ENCODE results near the gene CRYGB. TPM values are rescaled to one million over a fixed set of nuclear protein-coding genes. Genes with fewer than 3 reads are reported as not detected.
A peak's percentile ranks its signal among the peaks of the same experiment; 100 is the strongest.
"Not testable (repeated sequence)": the region's sequence is repeated elsewhere in the genome, so short reads cannot be mapped to it uniquely, and the experiment has no call there.

CRYGB gene
- total RNA-seq, 1 donor from 2014 or later, result not detected

DNA sequence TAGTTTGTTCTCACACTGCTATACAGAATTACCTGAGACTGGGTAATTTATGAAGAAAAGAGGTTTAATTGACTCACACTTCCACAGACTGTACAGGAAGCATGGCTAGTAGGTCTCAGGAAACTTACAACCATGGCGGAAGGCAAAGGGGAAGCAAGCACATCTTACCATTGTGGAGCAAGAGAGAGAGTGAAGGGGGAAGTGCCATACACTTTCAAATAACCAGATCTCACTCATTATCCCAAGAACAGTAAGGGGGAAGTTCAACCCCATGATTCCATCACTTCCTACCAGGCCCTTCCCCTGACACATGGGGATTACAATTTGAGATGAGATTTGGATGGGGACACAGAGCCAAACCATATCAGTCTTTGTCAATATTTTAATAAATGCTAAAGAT is 5.0 kb upstream of the CRYGB start:
- ATAC-seq (no peak), DNase-seq (ENCODE audit: low spot score) (no peak)

DNA sequence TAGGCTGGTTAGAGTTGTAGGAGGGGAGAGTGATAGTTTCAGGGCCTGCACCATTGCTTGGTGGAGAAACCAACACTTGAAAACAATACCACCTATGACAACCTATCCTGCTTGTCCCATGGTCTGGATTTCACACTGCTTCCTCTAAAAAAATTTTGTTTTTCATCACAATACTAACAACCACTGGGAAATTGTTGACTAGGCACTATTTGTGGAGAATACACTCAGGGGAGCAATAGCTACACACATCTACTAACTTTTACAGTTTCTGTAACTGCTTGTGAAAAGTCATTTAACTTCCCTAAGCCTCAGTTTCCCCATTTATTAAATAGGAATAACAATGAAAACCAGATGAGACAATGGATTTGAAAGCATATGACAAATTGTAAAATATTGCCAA is 4.1 kb upstream of the CRYGB start:
- no peak for ATAC-seq
- DNase-seq (ENCODE audit: low spot score), result no peak

DNA sequence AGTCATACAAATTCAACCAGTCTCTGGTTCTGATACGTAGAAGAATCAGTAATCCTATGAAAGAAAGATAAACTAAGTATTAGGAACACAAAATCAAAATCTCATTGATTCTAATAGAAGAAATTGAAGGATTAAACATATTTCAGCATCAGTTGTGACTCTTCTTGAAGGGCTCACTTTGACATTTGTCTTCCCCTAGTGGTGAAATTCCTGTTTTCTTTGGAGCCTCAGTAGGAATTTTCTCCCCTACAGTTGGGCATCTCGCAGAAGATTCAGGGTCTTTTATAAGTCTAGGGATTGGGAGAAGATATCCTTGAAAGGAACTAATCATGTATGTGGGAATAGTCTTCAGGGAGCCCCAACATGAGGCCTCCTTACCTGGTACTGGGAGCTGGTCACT is 2.8 kb upstream of the CRYGB start:
- DNase-seq (ENCODE audit: low spot score) (no peak), ATAC-seq (no peak)

DNA sequence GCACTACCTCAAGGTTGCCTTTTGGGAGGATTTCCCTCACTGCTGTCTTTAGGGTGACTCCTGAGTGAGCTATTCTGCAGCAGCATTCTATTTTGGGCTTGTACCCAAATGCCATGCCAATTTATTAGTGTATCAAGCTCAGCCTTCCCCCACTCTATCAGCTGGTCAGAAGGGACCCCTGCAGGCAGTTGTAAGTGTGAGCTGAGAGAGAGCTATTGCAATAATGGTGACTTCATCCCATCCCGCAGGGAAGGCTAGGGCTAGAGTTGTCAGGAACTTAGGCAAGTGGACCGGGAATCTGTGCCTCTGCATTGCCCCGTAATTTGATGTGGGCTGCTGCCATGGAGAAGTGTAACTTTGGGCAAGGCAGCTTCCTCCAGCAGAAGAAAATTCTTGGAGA is 1.8 kb upstream of the CRYGB start:
- no peak for ATAC-seq

DNA sequence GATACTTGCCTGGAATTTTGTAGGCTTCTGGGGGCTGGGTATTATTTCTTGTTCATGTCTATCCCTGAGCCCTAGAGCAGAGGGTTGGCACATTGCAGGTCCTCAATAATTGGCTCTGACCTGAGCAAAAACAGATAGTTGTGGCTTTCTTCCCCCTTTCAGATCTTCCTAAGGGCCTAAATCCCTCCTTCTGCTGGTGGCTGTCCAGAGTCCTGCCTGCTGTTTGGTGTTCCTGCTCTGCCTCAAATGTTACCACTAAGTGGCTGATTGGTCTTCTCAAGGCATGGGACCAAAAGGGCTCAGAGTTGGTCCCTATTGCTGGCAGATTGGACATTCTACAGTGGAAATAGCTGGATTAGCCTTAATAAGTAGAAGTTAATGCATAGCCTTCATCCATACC is 1.1 kb upstream of the CRYGB start:
- ATAC-seq (no peak), DNase-seq (ENCODE audit: low spot score) (no peak)

More for the DNA sequence above, 1.8 kb upstream of the CRYGB start:
- no peak for DNase-seq (ENCODE audit: low spot score)

DNA sequence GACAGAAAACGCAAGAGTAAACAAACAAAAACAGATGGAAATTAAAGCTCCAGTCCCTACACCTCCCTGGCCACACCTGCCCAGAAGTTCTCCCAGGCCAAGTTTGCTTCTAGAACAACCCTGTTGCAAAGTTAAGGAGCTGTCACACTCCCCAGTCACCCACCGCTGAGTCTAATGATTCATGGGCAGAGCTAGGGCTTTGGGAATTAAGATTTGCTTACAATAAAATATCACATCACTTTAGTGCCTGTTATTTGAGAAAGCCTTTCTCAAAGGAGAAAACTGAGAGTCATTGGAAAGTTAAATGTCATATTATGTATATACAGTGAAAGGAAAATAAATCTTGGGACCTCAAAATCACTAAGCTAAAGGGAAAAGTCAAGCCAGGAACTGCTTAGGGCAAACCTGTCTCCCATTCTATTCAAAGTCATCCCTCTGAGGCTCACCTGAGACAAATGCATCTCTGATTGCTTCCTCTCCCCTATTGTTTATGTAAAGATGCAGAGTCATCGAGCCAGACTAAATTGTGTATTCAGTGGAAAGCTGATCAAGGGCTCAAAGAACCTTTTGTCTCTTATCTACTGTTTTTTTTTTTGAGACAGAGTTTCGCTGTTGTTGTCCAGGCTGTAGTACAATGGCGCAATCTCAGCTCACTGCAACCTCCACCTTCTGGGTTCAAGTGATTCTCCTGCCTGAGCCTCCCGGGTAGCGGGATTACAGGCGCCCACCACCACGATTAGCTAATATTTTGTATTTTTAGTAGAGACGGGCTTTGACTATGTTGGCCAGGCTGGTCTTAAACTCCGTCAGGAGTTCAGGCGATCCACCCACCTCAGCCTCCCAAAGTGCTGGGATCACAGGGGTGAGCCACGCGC is 2.8 kb downstream of the CRYGB start:
- DNase-seq (ENCODE audit: low spot score) (no peak), ATAC-seq (no peak)

DNA sequence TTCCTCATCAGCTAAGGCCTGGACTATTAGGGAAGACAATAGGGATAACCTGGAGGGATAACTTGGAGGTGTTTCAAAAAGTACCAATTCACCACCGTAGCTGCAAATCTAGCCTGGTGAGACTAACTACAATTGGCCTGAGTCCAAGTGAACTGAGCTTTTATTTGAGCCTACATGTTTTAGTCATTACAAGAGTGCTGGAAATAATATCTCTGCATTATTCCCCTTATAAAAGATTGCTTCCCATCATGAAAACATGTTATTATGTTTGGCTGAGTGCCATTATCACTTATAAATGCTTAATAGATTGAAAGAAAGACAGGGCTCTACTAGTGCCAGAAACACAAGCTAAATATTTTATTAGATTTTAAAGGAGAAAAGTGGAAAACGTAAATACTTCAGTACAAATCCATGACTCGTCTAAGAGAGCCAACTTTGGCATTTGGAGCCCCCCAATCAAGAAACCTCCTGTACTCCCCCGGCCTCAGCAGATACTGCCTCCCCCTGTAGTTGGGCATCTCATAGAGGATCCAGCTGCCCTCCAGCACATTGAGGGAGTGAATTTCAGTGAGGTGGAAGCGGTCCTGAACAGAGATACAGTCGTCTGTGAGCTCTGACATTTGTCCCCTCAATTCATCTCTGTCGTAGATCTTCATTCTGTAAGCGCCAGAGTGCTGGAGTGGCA is 3.6 kb downstream of the CRYGB start:
- ATAC-seq, result no peak
- no peak for DNase-seq (ENCODE audit: low spot score)

DNA sequence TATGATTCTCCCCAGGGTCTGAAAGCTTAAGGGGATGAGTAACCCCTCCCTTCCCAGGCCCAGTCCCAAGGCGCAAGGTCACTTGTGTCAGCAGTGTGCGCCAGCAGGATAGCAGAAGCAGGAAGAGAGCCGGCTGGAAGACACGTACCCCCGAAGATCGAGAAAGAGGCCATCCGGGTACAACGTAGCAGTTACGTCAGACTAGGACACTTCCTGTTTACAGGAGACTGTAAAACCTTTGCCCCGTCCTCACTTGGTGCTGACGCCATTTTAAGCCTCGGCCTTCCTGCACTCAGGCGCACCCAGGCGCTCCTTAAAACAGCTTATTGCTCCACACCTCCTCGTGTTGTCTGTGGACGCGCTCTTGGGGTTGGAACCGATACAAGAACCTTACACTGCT is 6.5 kb downstream of the CRYGB start:
- no peak for ATAC-seq
- no peak for DNase-seq (ENCODE audit: low spot score)

DNA sequence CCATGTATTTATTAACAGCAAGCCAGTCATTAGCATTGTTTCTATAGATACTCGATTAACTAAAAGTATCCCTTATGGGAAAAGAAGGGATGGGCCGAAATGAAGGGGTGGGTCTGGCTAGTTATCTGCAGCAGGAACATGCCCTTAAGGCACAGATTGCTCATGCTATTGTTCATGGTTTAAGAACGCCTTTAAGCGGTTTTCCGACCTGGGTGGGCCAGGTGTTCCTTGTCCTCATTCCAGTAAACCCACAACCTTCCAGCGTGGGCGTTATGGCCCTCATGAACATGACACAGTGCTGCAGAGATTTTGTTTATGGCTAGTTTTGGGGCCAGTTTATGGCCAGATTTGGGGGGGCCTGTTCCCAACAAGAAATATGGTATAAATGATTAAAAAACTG is 7.6 kb downstream of the CRYGB start:
- not testable (repeated sequence) for DNase-seq (ENCODE audit: low spot score); ATAC-seq

DNA sequence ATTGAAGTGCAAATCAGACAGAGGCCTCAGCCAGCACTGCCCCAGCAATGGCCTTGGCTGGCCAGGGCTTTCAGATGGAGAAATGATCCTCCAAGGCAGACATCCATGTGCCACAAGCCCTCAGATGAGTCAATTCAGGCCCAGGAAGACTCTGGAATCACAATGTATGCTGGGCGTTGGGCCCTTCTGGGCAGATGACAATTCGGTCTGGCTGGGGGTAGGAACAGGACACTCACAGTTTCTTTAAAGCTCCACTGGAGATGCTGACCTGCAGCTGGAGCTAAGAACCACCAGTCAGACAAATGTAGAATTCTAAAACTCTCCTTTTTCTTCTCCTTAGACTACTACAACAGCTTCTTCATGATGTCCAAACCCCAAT is 9.3 kb downstream of the CRYGB start:
- no peak for DNase-seq (ENCODE audit: low spot score)

DNA sequence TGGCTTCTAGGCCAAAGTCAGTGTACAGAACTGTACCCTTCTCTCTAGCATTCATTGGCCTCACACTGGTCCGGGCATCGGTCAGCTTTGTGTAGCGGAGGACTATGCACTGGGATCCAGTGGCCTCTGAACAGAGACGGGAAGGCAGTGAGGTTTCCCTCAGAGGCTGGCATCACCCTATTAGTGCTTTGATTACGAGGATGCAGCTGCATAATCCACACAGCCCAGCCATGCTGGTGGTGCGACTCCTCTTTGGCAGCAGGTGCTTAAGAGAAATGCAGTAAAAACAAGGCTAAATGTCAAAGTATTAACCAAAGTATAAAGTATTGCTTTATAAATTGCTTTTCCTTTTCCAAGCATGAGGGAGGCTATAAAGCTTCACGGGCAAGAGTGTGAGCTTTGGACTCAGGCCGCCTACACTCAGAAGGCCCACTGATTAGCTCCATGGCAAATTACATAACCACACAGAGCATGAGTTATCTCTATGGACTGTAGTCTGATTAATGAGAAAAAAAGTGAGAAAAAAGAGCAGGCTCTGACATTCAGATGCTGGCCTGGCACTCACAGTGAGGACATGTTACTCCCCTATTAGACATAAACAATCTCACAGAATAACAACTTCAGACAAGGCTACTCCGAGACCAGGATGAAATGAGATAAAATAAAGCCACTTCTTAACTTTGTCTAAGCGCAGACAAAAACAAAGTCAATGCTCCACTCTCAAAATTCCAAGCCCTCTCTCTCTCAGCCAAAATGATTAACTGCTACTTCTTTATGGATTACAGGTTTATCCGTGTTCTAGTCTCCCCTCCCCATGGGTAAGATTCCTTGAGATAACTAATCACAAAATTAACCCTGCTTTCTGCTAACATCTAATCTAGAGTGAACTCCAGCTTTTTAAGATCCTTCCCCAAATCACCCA is 9.9 kb downstream of the CRYGB start:
- DNase-seq (ENCODE audit: low spot score) (no peak), ATAC-seq (peak; percentile 99)

More for the DNA sequence above, 9.3 kb downstream of the CRYGB start:
- no peak for ATAC-seq

DNA sequence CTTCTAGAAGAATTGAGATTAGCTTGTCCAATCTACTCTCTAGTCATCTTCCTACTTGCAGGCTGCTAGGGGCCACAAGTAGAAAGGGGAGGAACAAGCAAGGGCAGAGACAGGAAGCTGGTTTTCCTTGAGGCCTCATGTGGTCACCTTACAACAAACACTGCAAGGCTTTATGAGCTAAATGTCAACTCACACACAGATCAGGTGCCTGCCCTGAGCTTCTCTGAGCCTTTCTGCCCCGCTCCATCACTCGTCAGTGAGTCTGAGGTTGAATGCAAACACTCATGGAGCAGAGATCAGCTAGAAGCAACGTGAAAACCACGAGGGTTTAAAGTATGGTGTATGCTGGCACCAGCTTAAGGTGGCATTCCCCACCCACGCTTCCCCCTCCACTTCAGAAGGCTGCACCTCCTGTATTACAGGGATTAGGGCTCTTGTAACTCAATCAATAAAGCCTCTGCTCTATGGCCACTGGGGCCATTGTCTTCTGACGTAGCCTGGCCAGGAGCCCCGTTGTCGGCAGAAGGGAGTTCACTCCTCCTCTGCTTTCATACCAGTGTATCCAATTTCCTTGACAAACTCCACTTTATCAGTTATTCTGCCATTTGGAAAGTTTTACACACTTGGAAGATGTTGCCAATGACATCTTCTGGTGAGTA is 10.9 kb downstream of the CRYGB start:
- no peak for ATAC-seq
- no peak for DNase-seq (ENCODE audit: low spot score)

DNA sequence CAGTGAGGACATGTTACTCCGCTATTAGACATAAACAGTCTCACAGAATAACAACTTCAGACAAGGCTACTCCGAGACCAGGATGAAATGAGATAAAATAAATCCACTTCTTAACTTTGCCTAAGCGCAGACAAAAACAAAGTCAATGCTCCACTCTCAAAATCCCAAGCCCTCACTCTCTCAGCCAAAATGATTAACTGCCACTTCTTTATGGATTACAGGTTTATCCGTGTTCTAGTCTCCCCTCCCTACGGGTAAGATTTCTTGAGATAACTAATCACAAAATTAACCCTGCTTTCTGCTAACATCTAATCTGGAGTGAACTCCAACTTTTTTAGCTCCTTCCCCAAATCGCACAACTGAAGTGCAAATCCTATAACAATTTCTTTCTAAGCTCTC is 15.2 kb downstream of the CRYGB start:
- ATAC-seq (no peak), DNase-seq (ENCODE audit: low spot score) (no peak)

DNA sequence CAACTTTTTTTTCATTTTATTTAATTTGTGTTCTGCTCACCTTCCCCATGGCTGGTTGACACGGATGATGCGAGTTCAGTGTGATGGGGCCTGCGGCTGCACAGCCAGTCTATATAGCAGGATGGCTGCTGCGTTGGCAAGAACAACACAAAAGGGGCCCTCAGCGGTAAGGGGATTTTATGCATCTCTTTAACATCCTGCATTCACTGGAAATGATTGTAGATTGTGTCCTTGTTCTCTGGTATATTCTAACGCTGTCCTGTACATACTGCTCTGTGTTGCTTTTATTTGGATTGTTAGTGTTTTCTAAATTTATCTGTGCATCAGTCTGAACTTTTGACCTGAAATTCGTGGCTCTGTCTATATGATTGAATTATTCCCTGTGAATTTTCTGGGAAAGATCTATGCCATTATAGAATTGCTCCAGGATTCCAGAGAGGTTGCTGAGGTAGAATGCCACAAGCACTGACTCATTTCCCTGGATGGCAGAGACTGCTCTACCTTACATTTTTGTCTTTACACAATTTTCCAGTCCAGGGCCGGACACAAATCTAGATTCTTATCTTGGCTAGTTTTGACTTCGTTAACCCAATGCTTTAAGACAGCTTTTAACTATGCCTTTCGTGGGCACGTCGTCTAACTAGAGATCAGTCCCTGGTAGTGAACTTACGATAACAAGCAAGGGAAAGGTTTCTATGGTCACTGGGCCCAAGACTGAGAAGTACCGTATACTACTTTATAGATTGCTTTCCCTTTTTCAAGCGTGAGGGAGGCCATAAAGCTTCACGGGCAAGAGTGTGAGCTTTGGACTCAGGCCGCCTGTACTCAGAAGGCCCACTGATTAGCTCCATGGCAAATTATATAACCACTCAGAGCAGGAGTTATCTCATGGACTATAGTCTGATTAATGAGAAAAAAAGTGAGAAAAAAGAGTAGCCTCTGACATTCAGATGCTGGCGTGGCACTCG is 15.9 kb downstream of the CRYGB start, which contains the start of gene CRYGC:
CRYGC (minus strand) TSS at position 85 of the 968 bp plus-strand sequence; CDS start at position 49, 36 bp downstream.
- no peak for DNase-seq (ENCODE audit: low spot score)
- ATAC-seq, result peak; percentile 78

DNA sequence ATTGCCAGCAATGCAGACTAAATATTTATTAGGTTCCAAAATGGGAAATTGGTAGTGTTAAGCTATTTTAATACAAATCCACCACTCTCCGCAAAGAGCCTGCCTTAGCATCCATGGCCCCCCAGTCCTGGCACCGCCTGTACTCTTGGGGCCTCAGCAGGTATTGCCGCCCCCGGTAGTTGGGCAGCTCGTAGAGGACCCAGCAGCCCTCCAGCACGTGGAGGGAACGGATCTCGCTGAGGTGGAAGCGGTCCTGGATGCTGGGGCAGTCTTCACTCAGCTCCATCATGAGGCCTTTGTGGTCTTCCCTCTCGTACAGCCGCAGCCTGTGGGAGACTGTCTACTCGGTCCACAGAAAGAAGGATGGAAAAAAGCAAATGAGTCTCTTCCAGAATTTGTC is 17.8 kb downstream of the CRYGB start:
- no peak for ATAC-seq

DNA sequence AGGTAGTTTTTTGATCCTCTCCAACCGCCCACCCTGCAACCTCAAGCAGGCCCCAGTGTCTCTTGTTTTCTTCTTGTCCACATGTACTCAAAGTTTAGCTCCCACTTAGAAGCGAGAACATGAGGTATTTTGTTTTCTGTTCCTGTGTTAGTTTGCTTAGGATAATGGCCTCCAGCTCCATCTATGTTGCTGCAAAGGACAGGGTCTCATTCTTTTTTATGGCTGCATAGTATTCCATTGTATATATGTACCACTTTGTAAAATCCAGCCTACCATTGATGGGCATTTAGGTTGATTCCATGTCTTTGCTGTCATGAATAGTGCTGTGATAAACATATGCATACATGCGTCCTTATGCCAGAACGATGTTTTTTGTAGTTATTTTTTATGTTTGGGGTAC is 18.9 kb downstream of the CRYGB start:
- DNase-seq (ENCODE audit: low spot score), result no peak
- ATAC-seq, result no peak

More for the DNA sequence above, 17.8 kb downstream of the CRYGB start:
- no peak for DNase-seq (ENCODE audit: low spot score)

DNA sequence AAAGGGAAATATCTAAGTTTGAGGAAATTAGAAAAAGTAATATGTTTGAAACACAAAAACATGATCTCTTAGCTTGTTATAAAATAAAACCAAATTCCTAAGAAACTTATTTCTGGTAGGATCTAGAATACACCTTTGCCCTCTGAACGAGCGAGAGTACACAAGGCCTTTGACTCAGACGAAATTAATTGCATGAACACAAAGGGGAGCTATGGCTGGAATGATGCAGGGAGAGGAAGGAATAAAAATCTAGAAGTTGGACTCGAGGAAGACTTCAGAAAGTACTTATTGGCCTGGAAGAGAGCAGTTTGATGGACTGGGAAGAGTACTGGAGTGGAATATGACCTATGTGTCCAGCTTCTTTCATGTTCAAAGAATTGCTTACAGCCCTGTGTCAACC is 20.7 kb downstream of the CRYGB start:
- no peak for DNase-seq (ENCODE audit: low spot score)

DNA sequence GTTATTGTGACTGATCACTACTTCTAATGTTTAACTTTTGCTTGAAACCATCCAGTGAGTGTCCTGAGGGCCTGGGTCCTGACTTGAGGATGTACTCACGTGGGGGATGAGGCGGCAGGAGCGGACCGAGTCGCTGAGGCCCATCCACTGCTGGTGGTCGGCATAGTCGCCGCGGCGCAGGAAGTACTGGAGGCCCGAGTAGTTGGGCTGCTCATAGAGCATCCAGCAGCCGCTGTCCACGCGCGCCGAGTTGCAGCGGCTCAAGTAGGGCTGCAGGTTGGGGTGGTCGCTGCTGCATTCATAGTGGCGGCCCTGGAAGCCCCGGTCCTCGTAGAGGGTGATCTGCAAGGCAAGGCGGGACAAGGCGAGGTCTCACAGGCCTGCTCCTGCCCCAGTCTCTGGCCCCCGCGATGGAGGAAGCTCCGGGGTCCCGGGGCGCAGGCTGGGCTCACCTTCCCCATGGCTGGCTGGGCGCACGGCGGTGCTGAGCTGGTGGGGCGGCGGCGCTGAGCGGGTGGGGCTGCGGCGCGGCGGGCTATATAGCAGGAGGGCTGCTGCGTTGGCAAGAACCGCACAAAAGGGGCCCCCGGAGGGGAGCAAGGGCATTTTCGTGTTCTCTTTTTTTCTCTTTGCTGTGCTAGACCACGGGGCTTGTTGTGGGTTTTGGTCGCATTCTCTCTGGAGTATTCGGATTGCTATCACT is 21.8 kb downstream of the CRYGB start, which contains the start of gene CRYGD:
CRYGD (minus strand) TSS at position 512 of the 703 bp plus-strand sequence; CDS start at position 461, 51 bp downstream.
- not testable (repeated sequence) for DNase-seq (ENCODE audit: low spot score); ATAC-seq

More for the DNA sequence above, 20.7 kb downstream of the CRYGB start:
- ATAC-seq, result no peak

DNA sequence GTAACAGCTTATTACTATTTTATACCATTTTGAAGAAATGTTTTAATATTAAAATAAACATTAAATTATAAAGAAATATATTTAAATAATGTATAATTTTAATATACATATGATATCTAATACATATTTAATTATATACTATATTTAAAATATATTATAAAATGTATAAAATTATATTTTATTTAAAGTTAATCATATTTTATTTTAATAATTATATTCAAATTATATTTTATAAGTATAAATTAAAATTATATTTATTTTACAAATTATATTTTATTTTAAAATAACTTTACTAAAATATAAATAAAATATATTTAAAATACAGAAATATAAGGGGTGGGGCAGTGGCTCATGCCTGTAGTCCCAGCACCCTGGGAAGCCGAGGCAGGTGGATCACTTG is 23.7 kb downstream of the CRYGB start:
- ATAC-seq (no peak), DNase-seq (ENCODE audit: low spot score) (no peak)
